Left colon (tissue), 2 donors: ENCODE data around the gene CAV1. TPM values are rescaled to one million over a fixed set of nuclear protein-coding genes. Genes with fewer than 3 reads are reported as not detected.
"Not testable (repeated sequence)": the region's sequence is repeated elsewhere in the genome, so short reads cannot be mapped to it uniquely, and the experiment has no call there.

ENCODE experiments used
- ATAC-seq: fragments of 200-7000 bp; cut with Tn5 transposase; one replicate; pipeline ENCODE4 v1.9.1; 2020; ENCODE audit warnings: mild to moderate bottlenecking, moderate library complexity
- DNase-seq, 2 donors: peaks; one replicate each; pipeline ENCODE4 v3.0.0-alpha.2; 2020
- intact Hi-C, 2 donors: fragments of 100-400 bp; cut with DNase I in 1 of 2; cut with micrococcal nuclease in 1 of 2; formaldehyde crosslinking; loops; one replicate each; pipeline versions ENCODE4 v1.11.2 to v1.14.0; 2022; cut with DNase I, micrococcal nuclease
- long read RNA-seq: library from polyadenylated mRNA; unstranded; transcript quantifications from one replicate; pipeline ENCODE4 v2.0.0, GENCODE V29; 2021
- total RNA-seq, 2 donors: library from RNA; stranded (reverse); fragmentation: NEBNext Ultra II Directional; extraction: Animal tissue kit (Norgen Biotek cat#: 25700); gene quantifications; one replicate each; pipeline ENCODE4 v1.2.1, GENCODE V29; 2021
- donor health status: DM: no; HTN: no; CAD: no.
- donor health status: DM: yes; HTN: yes; CAD: no.

Gene CAV1, protein sequence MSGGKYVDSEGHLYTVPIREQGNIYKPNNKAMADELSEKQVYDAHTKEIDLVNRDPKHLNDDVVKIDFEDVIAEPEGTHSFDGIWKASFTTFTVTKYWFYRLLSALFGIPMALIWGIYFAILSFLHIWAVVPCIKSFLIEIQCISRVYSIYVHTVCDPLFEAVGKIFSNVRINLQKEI
- total RNA-seq, result 10 to 100 TPM; 15.7 to 74.1 TPM
- long read RNA-seq, transcript CAV1-202 (2 exons, 2,628 nt), result major isoform, 12 of 18 reads
- long read RNA-seq, partial matches to known transcripts, result 2 of 18 reads
- long read RNA-seq, other reads (novel, unspliced or antisense), result 0 of 18 reads

DNA sequence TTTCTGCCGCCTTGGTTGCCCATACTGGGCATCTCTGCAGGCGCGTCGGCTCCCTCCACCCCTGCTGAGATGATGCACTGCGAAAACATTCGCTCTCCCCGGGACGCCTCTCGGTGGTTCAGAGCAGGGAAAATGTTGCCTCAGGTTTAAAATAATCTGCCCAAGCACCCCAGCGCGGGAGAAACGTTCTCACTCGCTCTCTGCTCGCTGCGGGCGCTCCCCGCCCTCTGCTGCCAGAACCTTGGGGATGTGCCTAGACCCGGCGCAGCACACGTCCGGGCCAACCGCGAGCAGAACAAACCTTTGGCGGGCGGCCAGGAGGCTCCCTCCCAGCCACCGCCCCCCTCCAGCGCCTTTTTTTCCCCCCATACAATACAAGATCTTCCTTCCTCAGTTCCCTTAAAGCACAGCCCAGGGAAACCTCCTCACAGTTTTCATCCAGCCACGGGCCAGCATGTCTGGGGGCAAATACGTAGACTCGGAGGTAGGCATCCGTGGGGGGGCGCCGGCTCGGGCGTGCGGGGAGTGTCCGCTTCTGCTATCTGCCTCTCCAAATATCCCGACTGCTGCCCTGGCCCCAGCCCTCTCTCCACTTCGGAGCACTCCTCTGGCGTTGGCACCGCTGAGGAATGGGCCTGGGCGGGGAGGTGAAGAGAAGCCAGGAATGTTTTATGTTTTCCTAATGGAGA lies at the start of gene CAV1:
Gene CAV1, plus strand, starts transcription at position 428 of the 689 bp plus-strand sequence. Its CDS starts 27 bp downstream, at position 455.
- DNase-seq (peak; percentile 69 to 81), ATAC-seq (peak; percentile 47)
- intact Hi-C loops, result loop anchor here in 1 of 2 donors (5.0 to 10.0 kb wide), 3 partner anchors 60 to 252 kb away; no protein-coding TSS in a partner anchor

DNA sequence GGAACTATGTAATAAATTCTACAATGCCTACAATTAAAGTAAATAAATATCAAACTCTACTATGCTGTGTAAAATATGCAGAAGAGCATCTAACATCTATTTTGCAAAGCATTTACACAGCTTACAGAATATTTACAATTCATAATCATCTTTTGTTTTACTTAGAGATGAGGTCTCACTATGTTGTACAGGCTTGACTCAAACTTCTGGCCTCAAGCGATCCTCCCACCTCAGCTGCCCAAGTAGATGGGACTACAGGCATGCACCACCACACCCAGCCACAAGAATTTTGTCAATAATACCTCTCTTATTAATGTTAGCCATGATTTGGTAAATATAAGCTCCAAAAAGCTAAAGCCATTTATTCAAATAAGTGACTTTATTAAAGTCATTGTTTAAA lies 47.2 kb upstream of the CAV1 start:
- intact Hi-C loops, result no loop called here
- ATAC-seq (no peak), DNase-seq (no peak)

DNA sequence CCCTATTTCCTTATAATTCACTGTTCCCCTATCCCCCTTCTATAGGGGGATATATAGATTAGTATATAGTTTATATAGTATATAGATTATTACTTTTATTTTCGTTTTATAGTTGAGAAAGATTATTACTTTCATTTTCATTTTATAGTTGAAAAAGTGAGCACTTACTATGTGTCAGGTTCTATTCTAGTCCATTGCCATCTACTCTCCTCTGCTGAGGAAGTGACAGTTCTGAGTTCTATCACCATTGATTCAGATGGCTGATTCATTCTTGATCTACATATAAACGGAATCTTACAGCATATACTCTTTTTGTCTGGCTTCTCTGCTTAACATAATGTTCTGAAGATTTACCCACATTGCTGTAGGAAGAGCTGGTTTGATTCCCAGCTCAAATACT lies 46.0 kb upstream of the CAV1 start:
- no peak for DNase-seq

DNA sequence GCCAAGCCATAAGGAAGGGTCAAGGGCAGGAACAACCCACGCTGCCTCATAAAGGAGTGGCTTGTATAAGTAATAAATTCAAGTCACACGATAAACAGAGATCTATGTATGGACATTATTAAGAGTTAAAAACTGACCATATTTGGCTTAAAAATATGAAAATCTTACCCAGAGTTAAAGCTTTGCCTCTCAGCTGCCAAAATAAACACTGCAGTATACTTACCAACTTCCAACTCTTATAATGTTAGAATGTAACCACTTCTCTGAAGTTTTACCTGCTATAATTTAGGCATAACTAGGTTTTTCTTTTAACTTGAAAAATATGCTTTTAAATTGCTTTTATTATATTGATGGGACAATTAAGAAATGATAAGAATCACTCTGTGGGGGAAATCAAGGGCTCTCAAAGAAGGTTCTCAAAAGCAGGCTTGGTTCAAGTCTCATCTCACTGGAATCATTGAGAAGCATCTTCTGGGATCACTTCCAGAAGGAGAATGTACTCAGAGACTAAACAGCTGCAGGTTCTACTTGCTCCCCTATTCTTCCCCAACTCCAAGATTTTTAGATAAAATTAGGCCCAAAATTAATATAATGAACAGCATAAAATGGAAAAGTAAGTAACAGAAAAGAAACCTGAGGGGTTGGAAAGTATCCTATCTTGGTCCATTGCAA lies 41.4 kb upstream of the CAV1 start:
- intact Hi-C loops, result no loop called here
- ATAC-seq (no peak), DNase-seq (no peak)

More for the DNA sequence above, 46.0 kb upstream of the CAV1 start:
- ATAC-seq, result no peak
- intact Hi-C loops, result no loop called here

DNA sequence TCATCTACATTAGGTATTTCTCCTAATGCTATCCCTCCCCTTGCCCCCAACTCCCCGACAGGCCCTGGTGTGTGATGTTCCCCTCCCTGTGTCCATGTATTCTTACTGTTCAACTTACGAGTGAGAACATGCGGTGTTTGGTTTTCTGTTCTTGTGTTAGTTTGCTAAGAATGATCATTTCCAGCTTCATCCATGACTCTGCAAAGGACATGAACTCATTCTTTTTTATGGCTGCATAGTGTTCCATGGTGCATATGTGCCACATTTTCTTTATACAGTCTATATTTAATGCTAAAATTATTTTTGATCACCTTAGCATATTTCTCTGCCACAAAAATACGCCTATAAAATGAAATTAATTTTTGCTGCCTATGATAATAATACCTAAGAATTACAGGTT lies 40.4 kb upstream of the CAV1 start:
- ATAC-seq, DNase-seq, intact Hi-C loops: not testable (repeated sequence)

DNA sequence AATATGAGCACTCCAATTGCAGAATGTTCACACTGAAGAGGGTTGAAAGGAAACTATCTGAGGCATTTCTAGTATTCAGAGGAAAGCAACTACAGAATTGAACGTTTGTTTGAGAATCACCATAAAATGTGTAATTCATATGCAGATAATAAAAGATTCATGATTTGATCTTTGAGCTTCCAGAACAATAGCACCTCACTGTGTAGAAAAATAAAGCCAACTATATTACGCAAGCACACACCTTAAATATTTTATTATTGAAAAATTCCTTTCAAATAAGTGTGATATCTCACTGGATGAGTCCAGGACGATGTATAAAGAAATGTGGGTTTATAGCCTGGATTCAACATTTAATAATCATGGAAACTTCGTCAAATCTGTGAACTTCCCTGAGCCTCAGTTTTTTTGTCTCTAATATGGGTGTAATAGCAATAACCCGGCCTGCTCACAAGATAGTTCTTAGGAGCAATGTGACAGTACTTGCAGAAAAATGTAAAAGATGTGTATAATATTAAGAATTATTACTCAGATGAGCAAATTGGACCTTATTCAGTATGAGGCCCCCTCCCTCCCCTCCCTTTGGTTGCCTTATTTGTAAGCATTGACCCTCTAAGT lies 36.8 kb upstream of the CAV1 start:
- intact Hi-C loops, result no loop called here
- ATAC-seq, result peak; percentile 86
- no peak for DNase-seq

DNA sequence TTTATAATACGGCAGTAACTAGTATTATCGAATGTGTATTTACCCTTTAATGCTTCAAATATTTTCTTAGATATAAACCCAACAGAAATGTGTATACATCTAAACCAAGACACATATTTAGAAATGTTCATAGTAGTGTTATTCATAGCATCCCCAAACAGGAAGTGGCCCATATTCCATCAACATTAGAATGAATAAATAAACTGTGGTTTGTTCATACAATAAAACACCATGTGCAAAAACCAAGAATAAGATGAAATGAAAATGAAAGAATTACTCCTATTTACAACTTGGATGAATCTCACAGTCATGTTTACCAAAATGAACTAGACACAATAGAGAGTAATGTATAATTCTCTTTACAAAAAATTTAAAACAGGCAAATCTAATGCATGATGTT lies 34.5 kb upstream of the CAV1 start:
- no peak for DNase-seq
- no peak for ATAC-seq
- intact Hi-C loops, result no loop called here

DNA sequence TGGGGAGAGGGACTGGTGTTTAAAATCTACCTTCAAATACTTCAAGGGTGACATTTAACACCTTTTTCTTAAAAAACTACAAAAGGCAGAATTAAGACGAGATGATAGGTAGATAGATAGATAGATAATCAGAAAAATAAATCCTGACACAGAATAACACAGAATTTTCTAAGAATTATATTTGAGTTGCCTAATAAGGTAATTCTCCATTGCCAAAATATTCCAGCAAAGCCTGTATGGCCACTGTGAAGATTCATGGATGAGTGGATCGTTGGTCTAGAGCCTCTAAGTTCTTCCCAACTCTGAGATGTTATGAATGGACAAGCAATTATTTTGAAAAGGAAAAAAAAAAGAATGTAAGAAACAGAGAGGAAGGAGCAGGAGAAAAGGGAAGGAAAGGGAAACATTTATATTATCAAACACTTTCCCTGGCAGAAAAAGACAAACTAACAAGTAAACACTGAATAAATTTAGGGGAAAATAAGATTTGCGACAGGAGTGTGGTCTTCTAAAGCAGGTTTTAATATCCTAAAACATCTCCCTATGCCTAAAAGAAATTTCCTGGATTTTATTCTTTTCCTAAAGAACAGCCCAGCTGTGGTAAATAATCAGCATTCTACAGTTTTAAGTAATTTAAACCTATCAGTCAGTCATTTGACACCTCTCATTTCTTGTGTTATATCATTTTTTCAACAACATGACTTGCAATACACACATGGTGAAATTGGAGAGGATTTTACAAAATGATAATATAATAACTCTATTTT lies 32.8 kb upstream of the CAV1 start:
- intact Hi-C loops, result no loop called here
- no peak for DNase-seq

DNA sequence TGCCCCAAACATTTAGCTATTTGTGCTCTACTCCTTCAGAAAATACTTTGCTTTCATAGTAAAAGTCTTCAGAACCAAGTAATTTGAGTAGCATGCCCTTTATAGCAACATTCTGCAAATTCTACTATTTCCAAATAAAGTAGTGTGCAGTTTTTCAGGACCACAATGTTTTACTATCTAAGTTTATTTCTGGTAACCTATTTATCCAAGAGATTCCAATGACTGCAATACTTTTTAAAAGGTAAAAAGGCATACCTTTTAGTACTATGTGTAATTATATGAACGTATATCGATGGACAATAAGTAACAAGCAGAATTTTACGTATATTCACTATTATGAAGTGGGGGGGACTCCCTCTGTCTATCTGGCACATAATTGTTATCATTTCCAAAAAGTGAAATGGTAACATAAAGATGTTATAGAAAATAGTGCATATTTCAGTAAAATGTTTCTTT lies 32.2 kb upstream of the CAV1 start:
- ATAC-seq (no peak), DNase-seq (no peak)
- intact Hi-C loops, result no loop called here

More for the DNA sequence above, 32.8 kb upstream of the CAV1 start:
- ATAC-seq, result no peak

DNA sequence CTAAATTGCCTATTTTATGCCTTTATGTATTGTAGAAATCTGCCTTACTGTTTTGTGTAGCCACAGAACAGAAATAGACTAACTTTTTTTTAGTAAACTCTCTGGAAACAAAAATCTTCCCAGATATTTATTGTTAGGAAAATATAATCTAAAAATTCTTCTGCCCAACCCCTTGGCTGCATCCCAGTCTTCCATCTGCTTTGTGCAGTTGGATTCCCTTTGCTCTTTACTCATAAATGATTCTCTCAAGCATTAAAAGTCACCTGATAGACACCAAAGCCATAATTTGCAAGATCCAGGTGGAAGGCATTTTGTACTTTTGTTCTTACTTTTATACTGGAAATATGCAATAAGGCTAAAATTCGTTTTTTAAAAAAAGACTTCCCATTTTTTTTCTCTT lies 31.4 kb upstream of the CAV1 start:
- intact Hi-C loops, result no loop called here
- DNase-seq, result no peak
- ATAC-seq, result no peak

DNA sequence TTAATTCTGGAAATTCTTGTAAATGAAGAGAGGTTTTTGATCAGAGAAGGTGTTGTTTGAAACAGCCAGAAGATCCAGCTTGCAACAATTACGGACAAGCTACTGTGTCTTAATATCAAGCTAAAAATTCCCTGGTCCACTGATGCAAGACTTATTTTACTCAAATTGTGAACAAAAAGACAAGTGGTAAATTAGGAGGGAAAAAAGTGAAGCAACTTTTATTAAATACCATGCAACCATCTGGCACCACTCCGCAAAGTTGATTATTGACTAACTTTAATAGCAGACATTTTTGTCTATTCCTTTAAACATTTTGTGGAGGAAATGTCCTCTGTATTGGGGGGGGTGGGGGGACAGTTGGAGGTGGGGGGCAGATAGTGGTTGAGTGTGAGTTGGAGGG lies 30.4 kb upstream of the CAV1 start:
- ATAC-seq (no peak), DNase-seq (no peak)
- intact Hi-C loops, result no loop called here

DNA sequence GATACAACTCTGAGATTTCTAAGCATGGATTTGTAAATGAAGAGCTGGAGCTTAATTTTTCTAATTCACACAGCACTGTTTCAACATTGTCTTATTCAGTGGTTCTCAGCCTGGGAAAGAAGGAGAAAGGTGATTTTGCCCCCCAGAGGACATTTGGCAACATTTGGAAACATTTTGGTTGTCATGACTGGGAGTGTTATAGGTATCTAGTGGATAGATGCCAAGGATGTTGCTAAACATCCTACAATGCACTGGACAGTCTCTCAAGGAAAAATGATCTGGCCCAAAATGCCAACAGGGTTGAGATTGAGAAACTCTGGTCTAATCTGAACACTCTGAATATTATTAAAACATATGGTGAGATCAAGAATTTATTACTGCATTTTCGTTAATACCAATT lies 29.1 kb upstream of the CAV1 start:
- intact Hi-C loops, result no loop called here

DNA sequence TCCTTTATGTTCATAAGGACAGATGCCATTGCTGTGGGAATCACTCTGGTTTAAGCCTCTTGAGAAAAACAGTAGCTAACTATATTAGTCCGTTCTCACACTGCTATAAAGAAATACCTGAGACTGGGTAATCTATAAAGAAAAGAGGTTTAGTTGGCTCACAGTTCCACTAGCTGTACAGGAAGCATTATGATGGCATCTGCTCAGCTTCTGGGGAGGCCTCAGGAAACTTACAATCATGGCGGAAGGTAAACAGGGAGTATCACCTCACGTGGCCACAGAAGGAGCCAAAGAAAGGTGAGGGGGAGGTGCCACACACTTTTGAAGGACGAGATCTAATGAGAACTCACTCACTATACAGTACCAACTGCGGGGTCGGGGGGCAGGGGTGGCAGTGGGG lies 28.2 kb upstream of the CAV1 start:
- intact Hi-C loops, result no loop called here
- ATAC-seq, result no peak

More for the DNA sequence above, 29.1 kb upstream of the CAV1 start:
- no peak for DNase-seq
- no peak for ATAC-seq

DNA sequence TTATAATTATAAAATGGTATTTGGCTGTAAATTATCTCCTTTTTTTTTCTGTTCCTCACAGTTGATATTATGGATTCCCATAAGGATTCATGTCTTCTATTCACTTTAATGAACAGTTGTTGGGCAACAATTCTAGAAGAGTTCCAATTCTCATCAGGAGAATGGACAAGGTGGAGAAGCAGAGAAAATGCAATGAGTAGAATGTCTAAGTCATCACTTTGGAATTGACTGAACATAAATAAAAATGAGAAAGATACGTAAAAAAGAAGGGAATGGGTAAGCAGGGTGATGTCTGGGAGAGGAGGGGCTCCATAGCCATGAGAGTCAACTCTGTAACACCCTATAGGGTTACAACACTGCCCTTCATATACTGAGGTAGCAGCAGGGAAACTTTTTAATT lies 27.1 kb upstream of the CAV1 start:
- intact Hi-C loops, result no loop called here
- DNase-seq (no peak), ATAC-seq (no peak)

More for the DNA sequence above, 28.2 kb upstream of the CAV1 start:
- DNase-seq, result no peak

DNA sequence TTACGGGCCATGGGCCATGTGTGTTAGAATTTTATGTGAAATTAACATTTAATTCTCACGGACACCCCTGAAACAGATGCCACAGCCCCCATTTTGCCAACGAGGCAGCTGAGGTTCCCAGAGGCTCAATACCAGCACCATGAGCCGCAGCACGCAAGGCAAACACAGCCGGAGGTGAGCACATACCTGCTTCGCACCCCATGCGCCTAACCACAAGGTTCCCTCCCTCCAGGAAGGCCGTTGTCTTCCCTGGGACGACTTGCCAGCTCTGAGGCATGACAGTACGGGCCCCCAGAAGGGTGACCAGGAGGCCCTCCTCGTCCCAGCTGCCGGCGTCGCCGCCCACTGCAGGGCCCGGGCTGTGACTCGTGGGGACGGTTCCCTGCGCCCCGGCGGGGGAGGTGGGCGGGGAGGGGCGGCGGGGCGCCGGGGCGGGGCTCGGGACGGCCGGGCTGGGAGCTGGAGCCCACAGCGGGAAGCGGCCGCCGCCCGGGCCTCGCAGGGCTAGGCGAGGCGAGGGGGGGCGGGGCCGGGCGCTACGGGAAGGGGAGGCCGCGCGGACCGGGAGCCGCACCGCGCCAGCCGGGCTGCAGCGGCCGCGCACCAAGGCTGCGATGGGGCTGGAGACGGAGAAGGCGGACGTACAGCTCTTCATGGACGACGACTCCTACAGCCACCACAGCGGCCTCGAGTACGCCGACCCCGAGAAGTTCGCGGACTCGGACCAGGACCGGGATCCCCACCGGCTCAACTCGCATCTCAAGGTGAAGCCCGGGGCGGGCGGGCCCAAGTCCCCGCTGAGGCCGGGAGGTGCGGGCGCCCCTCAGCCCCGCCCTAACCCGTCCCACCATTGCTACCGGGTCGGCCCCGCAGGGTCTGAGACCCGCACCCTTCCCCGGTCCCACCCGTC lies 25.4 kb upstream of the CAV1 start, which contains the start of gene CAV2:
Gene CAV2, plus strand, starts transcription at position 571 of the 910 bp plus-strand sequence. Its CDS starts 44 bp downstream, at position 615.
- DNase-seq (peak; percentile 64 to 75), ATAC-seq (peak; percentile 95)
- intact Hi-C loops, result no loop called here

DNA sequence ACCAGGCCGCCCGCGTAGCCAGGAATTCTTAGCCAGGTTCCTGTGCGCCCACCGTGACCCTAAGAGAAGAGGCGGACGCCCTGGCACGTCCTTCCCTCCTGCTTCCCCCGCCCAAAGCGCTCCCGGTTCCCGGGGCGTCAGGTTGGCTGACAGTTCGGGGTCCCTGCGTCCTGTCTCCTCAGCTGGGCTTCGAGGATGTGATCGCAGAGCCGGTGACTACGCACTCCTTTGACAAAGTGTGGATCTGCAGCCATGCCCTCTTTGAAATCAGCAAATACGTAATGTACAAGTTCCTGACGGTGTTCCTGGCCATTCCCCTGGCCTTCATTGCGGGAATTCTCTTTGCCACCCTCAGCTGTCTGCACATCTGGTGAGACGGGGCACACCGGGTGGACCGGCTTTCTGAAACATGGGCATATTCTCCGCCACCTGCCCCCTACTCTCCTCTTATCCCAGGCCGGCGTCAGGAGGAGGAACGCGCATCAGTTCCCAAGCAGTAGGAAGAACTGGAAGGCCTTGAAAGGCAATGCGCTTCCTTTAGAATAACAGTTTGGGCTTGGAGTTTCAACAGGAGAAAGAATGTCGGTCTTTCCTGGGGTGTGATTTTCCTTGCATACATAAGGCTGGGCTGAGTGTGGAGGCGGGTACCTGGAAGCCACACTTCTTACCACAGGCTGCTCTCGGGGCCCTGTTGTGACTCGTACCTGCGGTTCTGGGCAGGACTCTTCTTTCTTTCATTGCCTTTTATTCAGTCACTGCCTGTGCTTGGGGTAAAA lies 24.6 kb upstream of the CAV1 start:
- intact Hi-C loops, result no loop called here
- DNase-seq (peak in 1 of 2 donors; percentile 19), ATAC-seq (peak; percentile 34)
